WTC11 (cell line): Measurements from ENCODE around the gene LRRC47. TPM values are rescaled to one million over a fixed set of nuclear protein-coding genes. Genes with fewer than 3 reads are reported as not detected.

Experiments
- ATAC-seq: fragments of 200-7000 bp; cut with Tn5 transposase; 2 replicates; pipeline ENCODE4 v1.10.0; 2021; ENCODE audit warnings: mild to moderate bottlenecking, moderate library complexity
- Bru-seq: library from RNA; stranded (reverse); fragments of 400-500 nt; gene quantifications from one replicate; lab custom pipeline; 2021; lab: Mats Ljungman, UMichigan
- CTCF ChIA-PET: fragments of 300-600 bp; sonication (Branson Sonifier 250); formaldehyde crosslinking; loops from one replicate; lab custom pipeline; 2021; ENCODE audit warnings: antibody characterized with exemption; lab: Charles Lee
- POLR2A ChIA-PET: fragments of 350-600 bp; sonication (Branson Sonifier 250); formaldehyde crosslinking; loops from one replicate; lab custom pipeline; 2021; ENCODE audit warnings: antibody characterized with exemption; lab: Charles Lee
- DNase-seq: peaks from one replicate; pipeline ENCODE4 v3.0.0; 2021; ENCODE audit warnings: low spot score
- H3K27ac Mint-ChIP-seq: 2 replicates; pipeline ENCODE4 v1.8.0; 2021; ENCODE audit warnings: mixed read lengths
- H3K27me3 Mint-ChIP-seq: 2 replicates; pipeline ENCODE4 v1.8.0; 2021; ENCODE audit warnings: low read depth, mild to moderate bottlenecking, moderate library complexity, mixed read lengths
- H3K36me3 Mint-ChIP-seq: 2 replicates; pipeline ENCODE4 v1.8.0; 2021; ENCODE audit warnings: mixed read lengths
- H3K4me1 Mint-ChIP-seq: 2 replicates; pipeline ENCODE4 v1.8.0; 2022; ENCODE audit warnings: mixed read lengths
- H3K4me3 Mint-ChIP-seq: 2 replicates; pipeline ENCODE4 v1.8.0; 2021; ENCODE audit warnings: mild to moderate bottlenecking, moderate library complexity, mixed read lengths
- H3K9me3 Mint-ChIP-seq: 2 replicates; pipeline ENCODE4 v1.8.0; 2021; ENCODE audit warnings: mixed read lengths
- AR ChIP-seq: fragments of 250-450 bp; sonication (Bioruptor Pico); IDR thresholded peaks from 2 replicates; pipeline ENCODE4 v1.9.0; 2021; ENCODE audit warnings: mild to moderate bottlenecking
- CREM ChIP-seq: sonication (generic); formaldehyde crosslinking; IDR thresholded peaks from 2 replicates; pipeline ENCODE4 v1.8.1; 2022; ENCODE audit warnings: mild to moderate bottlenecking, missing genetic modification reagents, moderate library complexity
- E2F1 ChIP-seq: sonication (generic); formaldehyde crosslinking; IDR thresholded peaks from 2 replicates; pipeline ENCODE4 v1.8.0; 2022; ENCODE audit warnings: mild to moderate bottlenecking, missing genetic modification reagents
- ESRRA ChIP-seq: sonication (generic); formaldehyde crosslinking; IDR thresholded peaks from 2 replicates; pipeline ENCODE4 v1.8.1; 2022; ENCODE audit warnings: mild to moderate bottlenecking, missing genetic modification reagents, borderline replicate concordance
- ETV6 ChIP-seq: sonication (generic); formaldehyde crosslinking; IDR thresholded peaks from 2 replicates; pipeline ENCODE4 v1.8.1; 2022; ENCODE audit warnings: mild to moderate bottlenecking, missing genetic modification reagents
- FOXK1 ChIP-seq: sonication (generic); formaldehyde crosslinking; IDR thresholded peaks from 2 replicates; pipeline ENCODE4 v1.8.0; 2022; ENCODE audit warnings: mild to moderate bottlenecking, moderate library complexity, missing genetic modification reagents
- HMGXB4 ChIP-seq: sonication (generic); formaldehyde crosslinking; IDR thresholded peaks from 2 replicates; pipeline ENCODE4 v1.8.1; 2023; ENCODE audit warnings: mild to moderate bottlenecking, moderate library complexity, missing genetic modification reagents
- IRF1 ChIP-seq: sonication (generic); formaldehyde crosslinking; IDR thresholded peaks from 2 replicates; pipeline ENCODE4 v1.8.0; 2023; ENCODE audit warnings: missing genetic modification reagents
- JUN ChIP-seq: sonication (generic); formaldehyde crosslinking; IDR thresholded peaks from 2 replicates; pipeline ENCODE4 v1.8.0; 2023; ENCODE audit warnings: mild to moderate bottlenecking, missing genetic modification reagents
- MAX ChIP-seq: sonication (generic); formaldehyde crosslinking; IDR thresholded peaks from 2 replicates; pipeline ENCODE4 v1.8.0; 2022; ENCODE audit warnings: mild to moderate bottlenecking, missing genetic modification reagents
- MLX ChIP-seq: sonication (generic); formaldehyde crosslinking; IDR thresholded peaks from 2 replicates; pipeline ENCODE4 v1.8.1; 2023; ENCODE audit warnings: mild to moderate bottlenecking, missing genetic modification reagents, moderate library complexity
- NFE2L1 ChIP-seq: sonication (generic); formaldehyde crosslinking; IDR thresholded peaks from 2 replicates; pipeline ENCODE4 v1.8.1; 2023; ENCODE audit warnings: missing genetic modification reagents
- NFYB ChIP-seq: sonication (generic); formaldehyde crosslinking; conservative IDR thresholded peaks from 2 replicates; pipeline ENCODE4 v1.8.0; 2022; ENCODE audit warnings: low read depth, missing genetic modification reagents
- NR2C2 ChIP-seq: sonication (generic); formaldehyde crosslinking; IDR thresholded peaks from 2 replicates; pipeline ENCODE4 v1.8.0; 2022; ENCODE audit warnings: mild to moderate bottlenecking, missing genetic modification reagents
- RELA ChIP-seq: sonication (generic); formaldehyde crosslinking; IDR thresholded peaks from 2 replicates; pipeline ENCODE4 v1.8.1; 2022; ENCODE audit warnings: missing genetic modification reagents, mild to moderate bottlenecking, borderline replicate concordance
- SMAD3 ChIP-seq: sonication (generic); formaldehyde crosslinking; IDR thresholded peaks from 2 replicates; pipeline ENCODE4 v1.8.0; 2022; ENCODE audit warnings: missing genetic modification reagents, mild to moderate bottlenecking, borderline replicate concordance
- SP1 ChIP-seq: sonication (generic); formaldehyde crosslinking; conservative IDR thresholded peaks from 2 replicates; pipeline ENCODE4 v1.8.1; 2022; ENCODE audit warnings: missing genetic modification reagents
- TEAD1 ChIP-seq: sonication (generic); formaldehyde crosslinking; IDR thresholded peaks from 2 replicates; pipeline ENCODE4 v1.8.0; 2022; ENCODE audit warnings: mild to moderate bottlenecking, missing genetic modification reagents
- USF1 ChIP-seq: sonication (generic); formaldehyde crosslinking; IDR thresholded peaks from 2 replicates; pipeline ENCODE4 v1.8.0; 2022; ENCODE audit warnings: mild to moderate bottlenecking, missing genetic modification reagents
- USF2 ChIP-seq: sonication (generic); formaldehyde crosslinking; IDR thresholded peaks from 2 replicates; pipeline ENCODE4 v1.8.1; 2023; ENCODE audit warnings: mild to moderate bottlenecking, missing genetic modification reagents, moderate library complexity
- ZNF263 ChIP-seq: sonication (generic); formaldehyde crosslinking; IDR thresholded peaks from 2 replicates; pipeline ENCODE4 v1.8.1; 2022; ENCODE audit warnings: low read depth, mild to moderate bottlenecking, moderate library complexity, missing genetic modification reagents
- ZNF423 ChIP-seq: fragments of 250-450 bp; sonication (Bioruptor Pico); IDR thresholded peaks from 2 replicates; pipeline ENCODE4 v2.1.2; 2022; ENCODE audit warnings: mild to moderate bottlenecking, moderate library complexity
- long read RNA-seq, 3 experiments: library from RNA in 1 of 3; library from capped mRNA in 1 of 3; library from polyadenylated mRNA in 1 of 3; unstranded in 2 of 3; stranded (forward) in 1 of 3; transcript quantifications; one replicate each; pipeline ENCODE4 v2.0.0, GENCODE V29; 2021
- total RNA-seq: library from RNA; stranded (reverse); gene quantifications from 3 replicates; pipeline ENCODE4 v1.2.3, GENCODE V29; 2021

Gene LRRC47
- total RNA-seq (70.6 to 92.4 TPM (median 71.0 TPM) in 3 replicates), Bru-seq, nascent RNA (percentile 78 among the genes with signal in this experiment)
- long read RNA-seq, experiment 1, full-length matches to known transcripts = 400 of 454 reads
- long read RNA-seq, experiment 1, partial matches to known transcripts = 19 of 454 reads
- long read RNA-seq, experiment 1, other reads (novel, unspliced or antisense) = 35 of 454 reads
- long read RNA-seq, experiment 2, full-length matches to known transcripts = 30 of 116 reads
- long read RNA-seq, experiment 2, partial matches to known transcripts = 39 of 116 reads
- long read RNA-seq, experiment 2, other reads (novel, unspliced or antisense) = 47 of 116 reads
- long read RNA-seq, experiment 3, partial matches to known transcripts = 9 of 13 reads
- long read RNA-seq, experiment 3, other reads (novel, unspliced or antisense) = 3 of 13 reads

GRCh38 chr1:3796215-3797061 lies at the start of gene LRRC47:
LRRC47 (minus strand) TSS chr1:3796498; CDS start chr1:3796476, 22 bp downstream.
- peak within 1 kb of the TSS; percentile 92 for H3K4me3 Mint-ChIP-seq
- peaks cover 7% of the 10 kb centered on the region for H3K36me3 Mint-ChIP-seq
- H3K27ac Mint-ChIP-seq = peak within 1 kb of the TSS; percentile 100
- H3K9me3 Mint-ChIP-seq = peaks cover 8% of the 10 kb centered on the region
- H3K4me1 Mint-ChIP-seq = peaks cover 40% of the 10 kb centered on the region
- CTCF ChIA-PET = interaction anchor here (0.9 to 4.0 kb wide), 10 partner anchors 9 to 306 kb away, joined by 3 to 25 read pairs (median 6); partner anchors contain the start of genes C1orf174, CEP104 and DFFB
- H3K27me3 Mint-ChIP-seq = peaks cover 7% of the 10 kb centered on the region
- POLR2A ChIA-PET = interaction anchor here (0.5 to 1.4 kb wide), 2 partner anchors 11 to 21 kb away, joined by 3 to 5 read pairs; no protein-coding TSS in a partner anchor
- peak; percentile 82 for ATAC-seq
- peak; percentile 86 for DNase-seq
- TF ChIP-seq NR2C2 (CRISPR knock-in tag) = peak; percentile 77
- TF ChIP-seq AR (CRISPR knock-in tag) = no peak
- peak; percentile 68; the same call in 1 of the 2 replicates for TF ChIP-seq RELA
- TF ChIP-seq ETV6 (CRISPR knock-in tag) = peak; percentile 89
- TF ChIP-seq HMGXB4 (CRISPR knock-in tag) = 0 out of 2 replicates have a peak, but pooled peaks have one; percentile 31
- TF ChIP-seq CREM (CRISPR knock-in tag) = peak; percentile 76; the same call in 1 of the 2 replicates
- 0 out of 2 replicates have a peak, but pooled peaks have one; percentile 16 for TF ChIP-seq NFE2L1 (CRISPR knock-in tag)
- no peak; the same call in 1 of the 2 replicates for TF ChIP-seq JUN (CRISPR knock-in tag)
- 0 out of 2 replicates have a peak, but pooled peaks have one; percentile 45 for TF ChIP-seq USF2 (CRISPR knock-in tag)
- TF ChIP-seq NFYB (CRISPR knock-in tag) = no peak
- TF ChIP-seq TEAD1 (CRISPR knock-in tag) = 0 out of 2 replicates have a peak, but pooled peaks have one; percentile 49
- TF ChIP-seq SMAD3 (CRISPR knock-in tag) = no peak
- peak; percentile 75 for TF ChIP-seq MAX (CRISPR knock-in tag)
- TF ChIP-seq SP1 (CRISPR knock-in tag) = peak; percentile 83
- TF ChIP-seq ZNF263 (CRISPR knock-in tag) = peak; percentile 27; the same call in 1 of the 2 replicates
- peak; percentile 45; the same call in 1 of the 2 replicates for TF ChIP-seq USF1 (CRISPR knock-in tag)
- peak; percentile 94 for TF ChIP-seq FOXK1 (CRISPR knock-in tag)
- TF ChIP-seq MLX (CRISPR knock-in tag) = no peak
- peak; percentile 53; the same call in 1 of the 2 replicates for TF ChIP-seq ESRRA
- no peak for TF ChIP-seq E2F1 (CRISPR knock-in tag)
- TF ChIP-seq ZNF423 (CRISPR knock-in tag) = peak; percentile 89
- no peak; the same call in 1 of the 2 replicates for TF ChIP-seq IRF1
